Suprapubic skin (tissue), 4 donors: ENCODE measurements around the gene KLHL30. TPM values are rescaled to one million over a fixed set of nuclear protein-coding genes. Genes with fewer than 3 reads are reported as not detected.

Experiments
- DNase-seq, 2 donors: peaks; one replicate each; pipeline ENCODE4 v3.0.0-alpha.2; 2019; ENCODE audit warnings: low spot score in 2 of 2
- H3K27ac ChIP-seq: fragments of 200-600 bp; sonication (generic); one replicate; pipeline ENCODE4 v1.5.1; 2019
- H3K27me3 ChIP-seq: fragments of 200-600 bp; sonication (generic); one replicate; pipeline ENCODE4 v1.5.1; 2019
- H3K36me3 ChIP-seq: fragments of 200-600 bp; sonication (generic); one replicate; pipeline ENCODE4 v1.5.1; 2019
- H3K4me1 ChIP-seq: fragments of 200-600 bp; sonication (generic); one replicate; pipeline ENCODE4 v1.5.1; 2019
- H3K4me3 ChIP-seq: fragments of 200-600 bp; sonication (generic); one replicate; pipeline ENCODE4 v1.5.1; 2019; ENCODE audit warnings: mild to moderate bottlenecking
- H3K9me3 ChIP-seq: fragments of 200-600 bp; sonication (generic); one replicate; pipeline ENCODE4 v1.5.1; 2019
- CTCF ChIP-seq, 2 donors: fragments of 200-600 bp in 1 of 2; fragments of 450-650 bp in 1 of 2; sonication (generic) in 1 of 2; IDR thresholded peaks; one replicate each; pipeline ENCODE4 v1.5.1; 2016 to 2019; ENCODE audit warnings: antibody characterized with exemption in 2 of 2, mild to moderate bottlenecking in 1 of 2, moderate library complexity in 1 of 2
- EP300 ChIP-seq: sonication (generic); formaldehyde crosslinking; IDR thresholded peaks from one replicate; pipeline ENCODE4 v1.6.1; 2017; ENCODE audit warnings: antibody characterized with exemption
- POLR2A ChIP-seq, 2 donors: fragments of 450-650 bp; IDR thresholded peaks; one replicate each; pipeline ENCODE4 v1.6.1; 2017; ENCODE audit warnings: antibody characterized with exemption in 2 of 2, mild to moderate bottlenecking in 2 of 2, moderate library complexity in 2 of 2
- POLR2AphosphoS5 ChIP-seq, 3 donors: sonication (generic); formaldehyde crosslinking; IDR thresholded peaks; one replicate each; pipeline ENCODE4 v1.6.1; 2017; ENCODE audit warnings: antibody characterized with exemption in 3 of 3
- WGBS: methylation state at CpG from one replicate; pipeline ENCODE4 v1.1.5; 2018; 5-methylcytosine and 5-hydroxymethylcytosine counted together
- total RNA-seq, 4 donors: library from RNA; depleted of rRNA; stranded (reverse); fragments of >200 nt; gene quantifications; one replicate each; pipeline ENCODE4 v1.1.0, GENCODE V29; 2016

Gene KLHL30
- total RNA-seq, 4 donors from 2014 or later: 0.13 to 0.23 TPM; not detected in 2

- H3K9me3 ChIP-seq: no peaks in the 10 kb centered on the region
- no peak for DNase-seq
- H3K36me3 ChIP-seq: no peaks in the 10 kb centered on the region
- no peak overlapping the region for H3K27ac ChIP-seq
- peaks cover 38% of the 10 kb centered on the region for H3K4me1 ChIP-seq
- no peak for TF ChIP-seq EP300
- TF ChIP-seq CTCF (IDR thresholded peaks at IDR 0.05): peak; percentile 7 to 46
- no peak overlapping the region for H3K4me3 ChIP-seq
- 55% methylated on average over 30 of the region's 56 CpGs for WGBS
- peaks cover 14% of the 10 kb centered on the region for H3K27me3 ChIP-seq
Observed at GRCh38 chr2:238139196-238140039, 950 bp downstream of the KLHL30 start.

GRCh38 chr2:238140040-238140439, 1.6 kb downstream of the KLHL30 start:
- Histone ChIP-seq H3K4me3 (no peak overlapping the region), H3K9me3 (no peaks in the 10 kb centered on the region), H3K27ac (no peak overlapping the region), H3K27me3 (peaks cover 14% of the 10 kb centered on the region), H3K4me1 (peaks cover 38% of the 10 kb centered on the region), H3K36me3 (no peaks in the 10 kb centered on the region)
- TF ChIP-seq POLR2A (IDR thresholded peaks at IDR 0.05) (no peak), EP300 (no peak), POLR2AphosphoS5 (IDR thresholded peaks at IDR 0.05) (no peak), CTCF (IDR thresholded peaks at IDR 0.05) (no peak)
- WGBS: 87% methylated on average over 3 of the region's 7 CpGs
- no peak for DNase-seq

- H3K4me1 ChIP-seq: peaks cover 38% of the 10 kb centered on the region
- no peak for DNase-seq
- TF ChIP-seq EP300 (no peak), CTCF (IDR thresholded peaks at IDR 0.05) (no peak), POLR2AphosphoS5 (IDR thresholded peaks at IDR 0.05) (no peak), POLR2A (IDR thresholded peaks at IDR 0.05) (no peak)
- H3K36me3 ChIP-seq: no peaks in the 10 kb centered on the region
- H3K27ac ChIP-seq: no peak overlapping the region
- no peaks in the 10 kb centered on the region for H3K9me3 ChIP-seq
- H3K27me3 ChIP-seq: peaks cover 14% of the 10 kb centered on the region
- WGBS: 92% methylated on average over 31 of the region's 60 CpGs
- H3K4me3 ChIP-seq: no peak overlapping the region
Observed at GRCh38 chr2:238140721-238141540, 2.5 kb downstream of the KLHL30 start.

GRCh38 chr2:238141541-238142318, 3.3 kb downstream of the KLHL30 start:
- Histone ChIP-seq H3K9me3 (no peaks in the 10 kb centered on the region), H3K4me1 (peaks cover 38% of the 10 kb centered on the region), H3K27ac (no peak overlapping the region), H3K27me3 (peaks cover 14% of the 10 kb centered on the region), H3K4me3 (no peak overlapping the region), H3K36me3 (no peaks in the 10 kb centered on the region)
- no peak for DNase-seq
- WGBS: 52% methylated on average over 9 of the region's 10 CpGs
- TF ChIP-seq POLR2AphosphoS5 (IDR thresholded peaks at IDR 0.05) (no peak), CTCF (IDR thresholded peaks at IDR 0.05) (no peak), EP300 (no peak), POLR2A (IDR thresholded peaks at IDR 0.05) (no peak)
